H9 (cell line): ENCODE results near the gene SLC5A2. TPM values are rescaled to one million over a fixed set of nuclear protein-coding genes. Genes with fewer than 3 reads are reported as not detected.

Experiments
- DNase-seq: peaks from one replicate; pipeline ENCODE4 v3.0.0-alpha.2; 2017
- H2AFZ ChIP-seq: one replicate; pipeline ENCODE4 v1.6.1; 2013; ENCODE audit warnings: mild to moderate bottlenecking, low read length, control low read depth, moderate library complexity
- H2AK5ac ChIP-seq: 2 replicates; pipeline ENCODE4 v1.6.1; 2013; ENCODE audit warnings: low read length, control low read depth, mixed read lengths; ENCODE audit not compliant: insufficient read length
- H2BK120ac ChIP-seq: one replicate; pipeline ENCODE4 v1.6.1; 2013; ENCODE audit warnings: low read depth, mild to moderate bottlenecking, low read length, control low read depth, inconsistent platforms; ENCODE audit not compliant: poor library complexity, severe bottlenecking
- H2BK12ac ChIP-seq: 2 replicates; pipeline ENCODE4 v1.6.1; 2013; ENCODE audit warnings: low read length, control low read depth, mixed read lengths, low read depth; ENCODE audit not compliant: insufficient read length
- H2BK15ac ChIP-seq: 2 replicates; pipeline ENCODE4 v1.6.1; 2013; ENCODE audit warnings: low read depth, low read length, control low read depth
- H2BK20ac ChIP-seq: one replicate; pipeline ENCODE4 v1.6.1; 2013; ENCODE audit warnings: low read depth, mild to moderate bottlenecking, low read length, control low read depth, inconsistent platforms; ENCODE audit not compliant: poor library complexity, severe bottlenecking
- H2BK5ac ChIP-seq: 2 replicates; pipeline ENCODE4 v1.6.1; 2013; ENCODE audit warnings: low read length, control low read depth, mixed read lengths; ENCODE audit not compliant: insufficient read length
- H3K14ac ChIP-seq: 2 replicates; pipeline ENCODE4 v1.6.1; 2013; ENCODE audit warnings: low read length, control low read depth; ENCODE audit not compliant: insufficient read depth
- H3K18ac ChIP-seq: 2 replicates; pipeline ENCODE4 v1.6.1; 2013; ENCODE audit warnings: low read depth, mild to moderate bottlenecking, mixed read lengths, low read length, control low read depth; ENCODE audit not compliant: insufficient read length
- H3K23ac ChIP-seq: 2 replicates; pipeline ENCODE4 v1.6.1; 2013; ENCODE audit warnings: low read length, control low read depth, mixed read lengths, low read depth; ENCODE audit not compliant: insufficient read length
- H3K23me2 ChIP-seq: 2 replicates; pipeline ENCODE4 v1.6.1; 2013; ENCODE audit warnings: low read depth, mild to moderate bottlenecking, mixed read lengths, low read length, control low read depth; ENCODE audit not compliant: insufficient read length, poor library complexity, severe bottlenecking
- H3K27ac ChIP-seq: 2 replicates; pipeline ENCODE4 v1.5.1; 2013; ENCODE audit warnings: low read length, control low read depth, mixed read lengths, low read depth; ENCODE audit not compliant: insufficient read length
- H3K27me3 ChIP-seq: 2 replicates; pipeline ENCODE4 v1.6.1; 2013; ENCODE audit warnings: low read length, control low read depth, inconsistent platforms; ENCODE audit not compliant: insufficient read depth
- H3K4ac ChIP-seq: 2 replicates; pipeline ENCODE4 v1.6.1; 2013; ENCODE audit warnings: low read depth, mild to moderate bottlenecking, control low read depth, inconsistent platforms, low read length, moderate library complexity
- H3K4me1 ChIP-seq: 2 replicates; pipeline ENCODE4 v1.6.1; 2013; ENCODE audit warnings: low read length, control low read depth, inconsistent platforms; ENCODE audit not compliant: insufficient read depth
- H3K4me2 ChIP-seq: 2 replicates; pipeline ENCODE4 v1.6.1; 2013; ENCODE audit warnings: low read length, control low read depth, mixed read lengths; ENCODE audit not compliant: insufficient read length, insufficient read depth
- H3K56ac ChIP-seq: 2 replicates; pipeline ENCODE4 v1.6.1; 2013; ENCODE audit warnings: low read depth, mild to moderate bottlenecking, mixed read lengths, low read length, control low read depth; ENCODE audit not compliant: insufficient read length
- H3K79me1 ChIP-seq: 2 replicates; pipeline ENCODE4 v1.6.1; 2013; ENCODE audit warnings: low read depth, mild to moderate bottlenecking, moderate library complexity, low read length, control low read depth, inconsistent platforms; ENCODE audit not compliant: insufficient read depth, poor library complexity, severe bottlenecking
- H3K79me2 ChIP-seq: 2 replicates; pipeline ENCODE4 v1.6.1; 2013; ENCODE audit warnings: low read length, control low read depth, inconsistent platforms; ENCODE audit not compliant: insufficient read depth
- H3K9ac ChIP-seq: 2 replicates; pipeline ENCODE4 v1.6.1; 2013; ENCODE audit warnings: low read length, control low read depth, mixed read lengths; ENCODE audit not compliant: insufficient read length; ENCODE audit errors: extremely low read depth
- H3K9me3 ChIP-seq: one replicate; pipeline ENCODE4 v1.6.1; 2013; ENCODE audit warnings: low read depth, low read length, inconsistent platforms; ENCODE audit not compliant: control insufficient read depth
- H3T11ph ChIP-seq: one replicate; pipeline ENCODE4 v1.6.1; 2013; ENCODE audit warnings: mild to moderate bottlenecking, low read length, control low read depth, inconsistent platforms
- H4K20me1 ChIP-seq: one replicate; pipeline ENCODE4 v1.6.1; 2013; ENCODE audit not compliant: control insufficient read depth, insufficient read length, insufficient read depth
- H4K5ac ChIP-seq: 2 replicates; pipeline ENCODE4 v1.6.1; 2013; ENCODE audit warnings: low read depth, mild to moderate bottlenecking, mixed read lengths, low read length, control low read depth; ENCODE audit not compliant: insufficient read length
- H4K8ac ChIP-seq: replicated peaks from 2 replicates; pipeline ENCODE4 v1.6.1; 2013; ENCODE audit warnings: low read length, control low read depth, mixed read lengths, low read depth; ENCODE audit not compliant: insufficient read length
- H4K91ac ChIP-seq: 2 replicates; pipeline ENCODE4 v1.6.1; 2013; ENCODE audit warnings: low read depth, mild to moderate bottlenecking, moderate library complexity, mixed read lengths, low read length, control low read depth; ENCODE audit not compliant: insufficient read length
- H3K27ac Mint-ChIP-seq, 3 experiments: 2 replicates in 2 of 3; 3 replicates in 1 of 3; pipeline ENCODE4 v1.8.0; 2020 to 2021; ENCODE audit warnings: mixed read lengths in 3 of 3, mild to moderate bottlenecking in 1 of 3, moderate library complexity in 1 of 3
- H3K27me3 Mint-ChIP-seq: 2 replicates; pipeline ENCODE4 v1.8.0; 2021; ENCODE audit warnings: low read depth, mild to moderate bottlenecking, moderate library complexity, mixed read lengths
- H3K36me3 Mint-ChIP-seq, 3 experiments: 2 replicates in 2 of 3; 3 replicates in 1 of 3; pipeline ENCODE4 v1.8.0; 2020 to 2021; ENCODE audit warnings: low read depth in 3 of 3, mixed read lengths in 3 of 3; ENCODE audit not compliant: insufficient read depth in 1 of 3
- H3K4me1 Mint-ChIP-seq, 2 experiments: 2 replicates each; pipeline ENCODE4 v1.8.0; 2020; ENCODE audit warnings: mixed read lengths in 2 of 2
- H3K4me3 Mint-ChIP-seq, 2 experiments: 2 replicates in 1 of 2; 3 replicates in 1 of 2; pipeline ENCODE4 v1.8.0; 2020 to 2021; ENCODE audit warnings: mild to moderate bottlenecking in 2 of 2, mixed read lengths in 2 of 2, moderate library complexity in 1 of 2
- H3K9me3 Mint-ChIP-seq, 2 experiments: 2 replicates in 1 of 2; 3 replicates in 1 of 2; pipeline ENCODE4 v1.8.0; 2020; ENCODE audit warnings: mild to moderate bottlenecking in 2 of 2, mixed read lengths in 2 of 2, moderate library complexity in 1 of 2
- CTCF ChIP-seq: fragments of 200-600 bp; sonication (generic); conservative IDR thresholded peaks from 3 replicates; pipeline ENCODE4 v1.8.0; 2021; ENCODE audit warnings: antibody characterized with exemption, mild to moderate bottlenecking
- WGBS: extraction: QIAGEN DNeasy Blood & Tissue Kit; methylation state at CpG from one replicate; pipeline ENCODE4 v1.1.7; 2013; ENCODE audit warnings: missing lambda C conversion rate, low lambda C conversion rate, mixed read lengths; ENCODE audit not compliant: insufficient read length; ENCODE audit errors: extremely low coverage; 5-methylcytosine and 5-hydroxymethylcytosine counted together
- total RNA-seq: library from RNA; stranded (reverse); gene quantifications from 2 replicates; pipeline ENCODE4 v1.2.1, GENCODE V29; 2021

Gene SLC5A2
- total RNA-seq, 1 experiment from 2014 or later, result 0.52 TPM

GRCh38 chr16:31465788-31466370 lies 17.0 kb upstream of the SLC5A2 start:
- no peaks in the 10 kb centered on the region for H4K20me1 ChIP-seq
- H3K9me3 ChIP-seq, result no peaks in the 10 kb centered on the region
- H3K4me2 ChIP-seq, result no peak overlapping the region
- no peaks in the 10 kb centered on the region for H3K79me2 ChIP-seq
- H4K91ac ChIP-seq, result no peak overlapping the region
- H3K4ac ChIP-seq, result no peak overlapping the region
- H3K79me1 ChIP-seq, result no peaks in the 10 kb centered on the region
- no peak overlapping the region for H2BK120ac ChIP-seq
- no peak overlapping the region for H3T11ph ChIP-seq
- H3K23me2 ChIP-seq, result no peaks in the 10 kb centered on the region
- H2BK20ac ChIP-seq, result no peak overlapping the region
- H2BK15ac ChIP-seq, result no peak overlapping the region; the same call in 1 of the 2 replicates
- H3K23ac ChIP-seq, result no peak overlapping the region
- Mint-ChIP-seq H3K4me3 (no peak overlapping the region), H3K27me3 (peaks cover 4% of the 10 kb centered on the region; the same call in 1 of the 2 replicates), H3K4me1 (no peaks in the 10 kb centered on the region; a peak in 1 of 4 replicates), H3K9me3 (peaks cover 0 to 2% of the 10 kb centered on the region in 2 experiments; a peak in 1 of 5 replicates), H3K36me3 (peaks cover 3 to 34% (median 29%) of the 10 kb centered on the region in 3 experiments), H3K27ac (peak overlapping the region in 1 of 3 experiments; percentile 66; a peak in 1 of 7 replicates)
- no peak overlapping the region for H4K8ac ChIP-seq
- no peak overlapping the region for H4K5ac ChIP-seq
- H2AK5ac ChIP-seq, result no peak overlapping the region
- H3K56ac ChIP-seq, result no peak overlapping the region
- no peaks in the 10 kb centered on the region for H3K4me1 ChIP-seq
- H3K27me3 ChIP-seq, result no peaks in the 10 kb centered on the region
- H2BK5ac ChIP-seq, result no peak overlapping the region
- no peak overlapping the region for H3K14ac ChIP-seq
- H3K9ac ChIP-seq, result no peak overlapping the region
- no peak overlapping the region for H2BK12ac ChIP-seq
- no CpG with 5 or more reads among the region's 20 CpGs for WGBS
- H3K27ac ChIP-seq, result no peak overlapping the region
- no peak overlapping the region for H2AFZ ChIP-seq
- no peak overlapping the region for H3K18ac ChIP-seq
- DNase-seq, result no peak
- no peak for TF ChIP-seq CTCF
